GM19397 (cell line): Measurements from ENCODE around the gene FNDC8.
"Not testable (repeated sequence)": the region's sequence is repeated elsewhere in the genome, so short reads cannot be mapped to it uniquely, and the experiment has no call there.

ENCODE experiments used
- ATAC-seq: cut with Tn5 transposase; IDR thresholded peaks from one replicate; pipeline ENCODE4 v1.9.1; 2021; ENCODE audit warnings: mild to moderate bottlenecking, moderate library complexity; ENCODE audit not compliant: unreplicated experiment

FNDC8 gene

DNA sequence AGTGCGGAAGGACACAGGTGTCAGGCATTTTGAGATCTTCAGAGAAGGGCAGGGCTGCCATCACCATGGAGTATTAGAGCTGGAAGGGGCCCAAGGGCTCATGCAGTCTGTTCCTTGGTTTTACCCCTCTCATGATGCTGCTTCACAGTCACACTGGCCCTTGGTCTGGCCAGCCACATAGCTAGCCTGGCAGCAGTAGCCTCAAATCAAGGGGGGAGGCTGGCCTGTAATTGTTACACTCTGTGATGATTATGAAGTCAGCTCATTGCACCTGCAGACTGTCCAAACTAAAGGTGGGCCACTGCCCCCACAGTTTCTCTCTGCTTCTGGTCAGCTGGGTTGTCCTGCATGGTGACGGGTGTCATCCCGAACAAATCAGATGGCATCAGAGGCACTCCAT lies at the start of gene FNDC8:
FNDC8 (plus strand) TSS at position 301 of the 400 bp plus-strand sequence; CDS start at position 380, 79 bp downstream.
- ATAC-seq: no peak

DNA sequence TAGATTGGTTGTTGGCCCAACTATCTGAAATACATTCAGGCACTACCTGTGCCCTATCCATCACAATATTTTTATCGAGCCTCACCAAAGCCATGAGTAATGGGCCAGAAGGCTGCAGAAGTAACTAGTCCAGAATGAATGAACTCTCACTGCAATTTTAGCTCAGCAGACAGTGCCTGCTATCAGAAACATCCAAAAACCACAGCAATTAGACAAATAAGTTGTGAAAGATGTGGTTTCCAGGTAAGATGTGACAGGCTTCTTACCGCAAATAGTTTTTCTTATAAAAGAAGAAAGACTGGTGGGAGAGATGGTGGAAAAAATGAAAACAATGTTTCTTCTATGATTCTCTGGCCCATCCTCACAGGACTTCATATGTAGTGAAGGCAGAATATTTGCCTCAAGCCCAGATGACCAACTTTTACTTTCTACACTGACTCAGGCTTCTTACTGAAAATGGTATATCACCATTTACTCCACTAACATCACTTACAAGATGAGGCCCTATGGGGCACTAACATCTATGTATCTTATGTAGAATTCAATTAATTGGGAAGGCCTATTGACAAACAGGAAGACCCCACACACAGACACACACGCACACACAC lies 48.1 kb upstream of the FNDC8 start:
- no peak for ATAC-seq

- no peak for ATAC-seq
Measured at GRCh38 chr17:35073991-35074627, 47.3 kb upstream of the FNDC8 start.

DNA sequence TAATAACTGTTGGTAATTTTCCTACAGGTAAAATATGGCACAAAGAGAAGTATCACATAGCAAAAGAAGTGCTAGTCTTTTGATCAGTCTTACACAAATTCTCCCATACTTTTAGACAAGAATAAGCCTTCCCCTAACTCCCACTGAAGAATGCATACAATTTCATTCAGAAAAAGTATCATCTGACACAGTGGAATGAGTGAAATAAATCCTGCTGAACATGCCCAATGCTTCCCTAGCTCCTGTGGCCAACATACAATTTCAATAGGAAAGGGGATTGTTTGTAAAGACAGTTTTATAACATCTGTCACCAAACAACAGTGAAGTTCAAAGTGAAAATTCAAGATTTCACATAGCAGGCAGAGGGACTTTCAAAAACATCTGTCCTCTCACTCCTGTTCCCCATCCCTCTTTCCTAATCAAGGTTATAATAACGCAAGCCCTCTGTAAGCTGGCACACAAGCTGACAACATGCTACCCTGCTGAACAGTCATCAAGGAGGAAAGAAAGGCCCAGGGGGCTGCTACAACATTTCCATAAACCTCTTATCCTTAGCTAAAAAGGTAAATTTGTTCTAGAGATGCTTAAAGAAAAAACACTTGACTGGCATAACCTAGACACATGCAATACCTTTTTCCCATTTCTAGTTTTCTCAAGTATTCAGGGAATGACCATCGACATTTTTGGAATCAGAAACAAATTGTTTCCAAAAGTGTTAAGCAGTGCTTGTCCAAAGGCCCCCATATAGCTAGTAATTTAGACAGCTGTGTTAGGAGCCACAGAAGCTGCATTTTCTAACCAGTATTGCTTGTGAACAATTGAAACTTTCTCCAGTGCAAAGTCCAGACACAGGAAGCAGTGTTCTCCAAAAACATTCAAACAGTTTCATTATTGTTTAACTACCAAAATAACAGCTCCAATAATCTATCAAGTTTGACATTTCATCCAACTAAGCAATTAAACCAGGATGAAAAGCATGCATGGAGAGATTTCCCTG lies 46.4 kb upstream of the FNDC8 start:
- ATAC-seq: no peak

DNA sequence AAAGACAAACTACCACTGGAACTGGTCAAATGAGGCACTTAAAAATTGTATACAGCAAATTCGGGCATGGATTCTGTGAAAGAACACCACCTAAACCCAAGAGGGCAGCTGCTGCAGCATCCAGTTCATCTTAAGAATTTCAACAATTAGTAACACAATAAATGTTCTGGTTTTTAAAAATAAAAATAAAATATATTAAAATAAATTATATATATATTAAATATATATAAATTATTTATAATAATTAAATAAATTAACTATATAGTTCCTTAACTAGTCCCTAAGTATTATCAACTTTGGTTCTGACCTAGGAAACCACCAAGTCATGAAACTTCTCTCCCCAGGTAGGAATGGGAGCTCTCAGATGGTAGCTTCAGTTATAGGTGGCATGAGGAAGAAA lies 44.5 kb upstream of the FNDC8 start:
- ATAC-seq: no peak

GRCh38 chr17:35079547-35080423 lies 41.6 kb upstream of the FNDC8 start:
- ATAC-seq: no peak

GRCh38 chr17:35080536-35080935 lies 40.9 kb upstream of the FNDC8 start:
- ATAC-seq: peak; percentile 56

DNA sequence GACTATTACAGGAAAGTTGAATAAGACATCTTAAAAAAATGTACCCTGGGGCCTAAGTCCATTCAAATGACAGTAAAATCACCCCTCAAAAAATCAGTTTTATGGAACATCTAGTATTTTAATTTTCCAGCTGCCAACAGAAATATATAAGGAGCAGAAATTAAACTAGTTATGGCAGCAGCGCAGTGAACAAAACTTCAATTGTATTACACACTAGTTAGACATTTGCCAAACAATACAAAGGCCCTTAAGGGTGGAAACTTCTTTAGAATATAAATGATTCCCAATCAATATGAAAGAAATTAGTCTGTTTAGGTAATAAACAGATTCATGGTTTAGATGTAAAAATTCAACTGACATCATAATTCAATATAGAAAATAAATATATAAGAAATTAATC lies 39.8 kb upstream of the FNDC8 start:
- no peak for ATAC-seq

GRCh38 chr17:35082073-35082657 lies 39.2 kb upstream of the FNDC8 start:
- ATAC-seq: no peak

- no peak for ATAC-seq
Measured at GRCh38 chr17:35083071-35083470, 38.3 kb upstream of the FNDC8 start.

GRCh38 chr17:35084987-35085386 lies 36.4 kb upstream of the FNDC8 start:
- no peak for ATAC-seq

DNA sequence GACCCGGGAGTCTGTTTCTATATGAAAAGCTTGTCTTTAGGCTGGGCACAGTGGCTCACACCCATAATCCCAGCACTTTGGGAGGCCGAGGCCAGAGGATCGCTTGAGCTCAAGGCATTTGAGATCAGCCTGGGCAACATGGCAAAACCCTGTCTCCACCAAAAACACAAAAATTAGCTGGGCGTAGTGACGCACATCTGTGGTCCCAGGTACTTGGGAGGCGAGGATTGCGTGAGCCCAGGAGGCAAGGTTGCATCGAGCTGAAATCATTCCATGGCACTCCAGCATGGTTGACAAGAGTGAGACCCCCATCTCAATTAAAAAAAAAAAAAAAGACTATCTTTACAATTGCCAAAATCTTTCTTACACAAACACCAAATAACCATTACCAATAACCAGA lies 35.3 kb upstream of the FNDC8 start:
- no peak for ATAC-seq

- no peak for ATAC-seq
Measured at GRCh38 chr17:35086931-35087573, 34.4 kb upstream of the FNDC8 start.

GRCh38 chr17:35087731-35088355 lies 33.6 kb upstream of the FNDC8 start:
- no peak for ATAC-seq

DNA sequence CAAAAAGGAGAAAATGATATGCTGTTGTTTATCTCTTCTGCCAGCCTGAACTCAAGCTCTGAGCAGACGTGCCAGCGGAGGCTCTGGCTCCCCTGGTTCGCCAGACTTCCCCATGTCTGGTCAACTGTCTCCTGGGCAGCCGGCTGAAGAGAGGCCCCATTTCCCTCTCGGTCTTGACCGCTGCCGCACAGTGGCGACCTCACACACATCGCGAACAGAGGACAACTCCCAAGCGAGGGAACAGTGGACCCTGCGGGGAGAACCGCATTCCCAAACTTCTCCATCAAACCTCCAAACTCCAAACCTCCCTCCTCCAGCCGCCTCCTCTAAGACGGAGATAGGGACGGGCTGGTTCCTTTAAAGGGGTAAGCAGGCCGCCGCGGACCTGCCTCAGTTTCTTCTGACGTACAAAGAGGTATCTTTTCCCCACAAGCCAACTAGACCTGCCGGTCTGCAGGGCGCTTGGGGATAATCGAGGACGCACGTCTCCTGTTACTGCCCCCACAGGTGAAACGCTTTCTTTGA lies 33.0 kb upstream of the FNDC8 start:
- ATAC-seq: no peak

DNA sequence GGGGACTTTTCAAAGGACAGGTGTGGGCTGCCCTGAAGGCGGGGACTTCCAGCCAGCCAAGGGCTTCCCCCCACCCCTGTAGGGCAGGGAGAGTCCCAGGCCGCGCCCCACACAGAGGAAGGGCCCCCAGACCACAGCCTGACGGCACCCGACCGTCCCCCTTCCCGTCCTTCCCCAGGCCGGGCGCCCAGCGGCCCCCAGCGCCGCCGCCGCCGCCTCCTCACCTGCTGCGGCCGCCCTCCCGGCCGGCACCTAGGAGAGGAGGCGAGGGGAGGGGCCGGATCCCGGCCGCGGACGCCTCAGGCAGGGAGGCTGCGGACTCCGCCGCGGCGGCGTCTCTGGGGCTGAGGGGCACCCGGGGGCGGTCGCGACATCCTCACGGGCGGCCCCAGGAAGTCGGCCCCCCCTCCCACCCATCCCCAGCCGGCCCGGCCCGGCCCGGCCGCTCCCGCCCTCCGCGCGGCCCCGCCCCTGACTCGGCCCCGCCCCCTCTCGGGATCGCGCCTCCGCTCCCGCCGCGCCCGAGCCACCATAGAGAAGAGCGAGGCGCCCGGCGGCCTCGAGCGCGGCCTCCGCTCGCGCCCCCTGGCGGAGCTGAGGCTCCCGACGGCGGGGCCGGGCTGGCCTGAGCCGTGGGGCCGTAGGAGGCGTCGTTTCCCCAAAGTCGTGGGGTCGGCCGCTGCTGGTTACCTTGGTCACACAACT lies 32.4 kb upstream of the FNDC8 start:
- peak; percentile 74 for ATAC-seq

GRCh38 chr17:35089586-35090296 lies 31.7 kb upstream of the FNDC8 start:
- peak; percentile 9 for ATAC-seq

GRCh38 chr17:35090707-35091106 lies 30.7 kb upstream of the FNDC8 start:
- not testable (repeated sequence) for ATAC-seq
